NT2/D1 (cell line): Measurements from ENCODE around the gene SGPL1.

Source experiments
- SUZ12 ChIP-seq: IDR thresholded peaks from 2 replicates; pipeline ENCODE4 v1.6.1; 2011; ENCODE audit not compliant: insufficient read length, insufficient read depth; ENCODE audit errors: extremely low read depth
- YY1 ChIP-seq: IDR thresholded peaks from 2 replicates; pipeline ENCODE4 v1.6.1; 2011; ENCODE audit not compliant: insufficient read length, insufficient read depth
- ZNF274 ChIP-seq: IDR thresholded peaks from 2 replicates; pipeline ENCODE4 v1.6.1; 2011; ENCODE audit warnings: mild to moderate bottlenecking, low read depth, low read length

- TF ChIP-seq ZNF274 (no peak), YY1 (no peak), SUZ12 (no peak)
Measured at GRCh38 chr10:70786799-70787415, 28.8 kb upstream of the SGPL1 start.
